Heart left ventricle (tissue), 16 donors: ENCODE data around the gene FANCI. TPM values are rescaled to one million over a fixed set of nuclear protein-coding genes. Genes with fewer than 3 reads are reported as not detected.

Source experiments
- ATAC-seq, 4 donors: fragments of 200-7000 bp; cut with Tn5 transposase; one replicate each; pipeline ENCODE4 v1.9.1; 2020 to 2022; ENCODE audit warnings: moderate library complexity in 4 of 4, mild to moderate bottlenecking in 3 of 4, moderate number of reproducible peaks in 1 of 4
- DNase-seq, 5 donors: peaks; one replicate each; pipeline ENCODE4 v3.0.0-alpha.2; 2020
- H3K27ac ChIP-seq, 12 donors: fragments of 200-600 bp; sonication (generic) in 4 of 12; one replicate each; pipeline versions ENCODE4 v1.5.0 to v1.8.0; 2016 to 2022; ENCODE audit warnings: mild to moderate bottlenecking in 2 of 12
- H3K27me3 ChIP-seq, 9 donors: fragments of 200-600 bp; sonication (generic) in 2 of 9; one replicate each; pipeline versions ENCODE4 v1.5.1 to v1.8.0; 2016 to 2022; ENCODE audit warnings: mild to moderate bottlenecking in 3 of 9
- H3K36me3 ChIP-seq, 9 donors: fragments of 200-600 bp; sonication (generic) in 2 of 9; one replicate each; pipeline versions ENCODE4 v1.5.0 to v1.8.0; 2018 to 2022; ENCODE audit warnings: mild to moderate bottlenecking in 2 of 9
- H3K4me1 ChIP-seq, 12 donors: fragments of 200-600 bp; sonication (generic) in 4 of 12; one replicate each; pipeline versions ENCODE4 v1.5.0 to v1.8.0; 2016 to 2022; ENCODE audit warnings: mild to moderate bottlenecking in 3 of 12
- H3K4me3 ChIP-seq, 12 donors: fragments of 200-600 bp; sonication (generic) in 4 of 12; one replicate each; pipeline versions ENCODE4 v1.5.0 to v1.8.0; 2017 to 2022; ENCODE audit warnings: mild to moderate bottlenecking in 9 of 12, moderate library complexity in 4 of 12
- H3K9me3 ChIP-seq, 12 donors: fragments of 200-600 bp; sonication (generic) in 4 of 12; one replicate each; pipeline versions ENCODE4 v1.5.0 to v1.8.0; 2016 to 2022; ENCODE audit warnings: mild to moderate bottlenecking in 1 of 12
- CTCF ChIP-seq, 12 donors: fragments of 200-600 bp; sonication (generic) in 4 of 12; IDR thresholded peaks; one replicate each; pipeline versions ENCODE4 v1.5.0 to v1.8.0; 2018 to 2022; ENCODE audit warnings: antibody characterized with exemption in 12 of 12, mild to moderate bottlenecking in 5 of 12
- POLR2A ChIP-seq, 2 donors: fragments of 450-650 bp; IDR thresholded peaks; one replicate each; pipeline ENCODE4 v1.6.1; 2017; ENCODE audit warnings: antibody characterized with exemption in 2 of 2, mild to moderate bottlenecking in 2 of 2, moderate library complexity in 2 of 2
- WGBS, 4 donors: extraction: QIAGEN DNeasy Blood & Tissue Kit in 2 of 4; methylation state at CpG; one replicate each; pipeline versions ENCODE4 v1.1.5 to v1.1.7; 2013 to 2018; 5-methylcytosine and 5-hydroxymethylcytosine counted together
- intact Hi-C, 10 donors: fragments of 100-400 bp; cut with DNase I; formaldehyde crosslinking; loops; one replicate each; pipeline versions ENCODE4 v1.11.1 to v1.14.2; 2022
- polyA plus RNA-seq, 2 donors: library from polyadenylated mRNA; stranded (reverse); fragments of 200-250 nt; gene quantifications; one replicate each; pipeline ENCODE4 v1.2.3, GENCODE V29; 2013
- total RNA-seq, 9 donors: library from RNA; depleted of rRNA in 2 of 9; stranded (reverse); fragments of >200 nt in 2 of 9; fragmentation: NEBNext Ultra II Directional in 3 of 9; extraction: Animal tissue kit (Norgen Biotek cat#: 25700) in 3 of 9; gene quantifications; one replicate each; pipeline versions ENCODE4 v1.1.0 to v1.2.4, GENCODE V29; 2016 to 2023
- donor health status: ischemic (EF 13 %, LVEDD 7.1; RV severe dilation, severe dysfunction).
- donor health status: healthy with polysubstance abuse.
- donor health status: DM: no; HTN: yes; CAD: no.
- donor health status: DM: no; HTN: no; CAD: no.
- donor health status: ischemic (EF 25% LVEDD 6.9; RV normal size, moderate dysfunction).
- donor health status: ischemic (EF 25% LVEDD 5.7; RV mildly dilated, moderate dysfunction).
- donor health status: healthy.
- donor health status: DM: yes; HTN: yes; CAD: no.
- donor health status: ischemic (EF 35%, LVEDD 5.7; RV mildly dilated, moderate dysfunction).
- donor health status: nonischemic (EF 11% LVEDD 7.7; RV severe dilation, severe dysfunction).
- donor health status: DM: yes; HTN: yes; CAD: no.
- donor health status: PGD.
- donor health status: ischemic (EF 29% LVEDD 5.4; RV normal size, mild dysfunction).
- donor health status: nonischemic (EF 23%, LVEDD 6.1; RV moderate dilation, normal function).

FANCI gene
- total and polyA plus RNA-seq, 11 donors, result 0.42 to 10.3 (median 1.9) TPM

GRCh38 chr15:89346516-89347231, 102.9 kb downstream of the FANCI start:
- peak in 3 of 4 donors; percentile 32 to 76 (median 43) for ATAC-seq
- Histone ChIP-seq H3K27me3 (peaks cover 0 to 21% (median 0%) of the 10 kb centered on the region in 9 donors), H3K4me3 (no peak overlapping the region), H3K36me3 (no peaks in the 10 kb centered on the region), H3K9me3 (no peaks in the 10 kb centered on the region), H3K4me1 (no peaks in the 10 kb centered on the region), H3K27ac (no peak overlapping the region)
- 35 to 39% (median 38%) methylated on average over 6 to 10 of the region's 10 CpGs for WGBS, 4 donors
- DNase-seq, result no peak
- intact Hi-C loops, result no loop called here
- no peak for TF ChIP-seq POLR2A (IDR thresholded peaks at IDR 0.05)
- TF ChIP-seq CTCF (IDR thresholded peaks at IDR 0.05), result no peak

GRCh38 chr15:89349206-89349558, 105.4 kb downstream of the FANCI start:
- H3K27me3 ChIP-seq, result peaks cover 0 to 40% (median 10%) of the 10 kb centered on the region in 9 donors
- no peaks in the 10 kb centered on the region for H3K4me1 ChIP-seq
- no peak overlapping the region for H3K27ac ChIP-seq
- no peak for ATAC-seq
- WGBS, 4 donors, result 66 to 79% (median 73%) methylated on average over 4 to 5 of the region's 5 CpGs
- DNase-seq, result no peak
- H3K4me3 ChIP-seq, result no peak overlapping the region
- no peak for TF ChIP-seq CTCF (IDR thresholded peaks at IDR 0.05)
- TF ChIP-seq POLR2A (IDR thresholded peaks at IDR 0.05), result no peak
- H3K36me3 ChIP-seq, result no peaks in the 10 kb centered on the region
- intact Hi-C loops, result no loop called here
- no peaks in the 10 kb centered on the region for H3K9me3 ChIP-seq

GRCh38 chr15:89352476-89352875, 108.7 kb downstream of the FANCI start:
- no peak for TF ChIP-seq CTCF (IDR thresholded peaks at IDR 0.05)
- no peak for TF ChIP-seq POLR2A (IDR thresholded peaks at IDR 0.05)
- H3K4me1 ChIP-seq, result no peaks in the 10 kb centered on the region
- ATAC-seq, result no peak
- intact Hi-C loops, result loop anchor here in 4 of 10 donors (10.0 kb wide), 2 partner anchors 202 to 212 kb away; no protein-coding TSS in a partner anchor
- no peak for DNase-seq
- H3K27ac ChIP-seq, result no peak overlapping the region
- H3K9me3 ChIP-seq, result no peaks in the 10 kb centered on the region
- H3K27me3 ChIP-seq, result peaks cover 2 to 68% (median 36%) of the 10 kb centered on the region in 9 donors
- no peak overlapping the region for H3K4me3 ChIP-seq
- WGBS, 4 donors, result 58 to 70% (median 62%) methylated on average over 1 to 4 of the region's 4 CpGs
- H3K36me3 ChIP-seq, result no peaks in the 10 kb centered on the region

DNA sequence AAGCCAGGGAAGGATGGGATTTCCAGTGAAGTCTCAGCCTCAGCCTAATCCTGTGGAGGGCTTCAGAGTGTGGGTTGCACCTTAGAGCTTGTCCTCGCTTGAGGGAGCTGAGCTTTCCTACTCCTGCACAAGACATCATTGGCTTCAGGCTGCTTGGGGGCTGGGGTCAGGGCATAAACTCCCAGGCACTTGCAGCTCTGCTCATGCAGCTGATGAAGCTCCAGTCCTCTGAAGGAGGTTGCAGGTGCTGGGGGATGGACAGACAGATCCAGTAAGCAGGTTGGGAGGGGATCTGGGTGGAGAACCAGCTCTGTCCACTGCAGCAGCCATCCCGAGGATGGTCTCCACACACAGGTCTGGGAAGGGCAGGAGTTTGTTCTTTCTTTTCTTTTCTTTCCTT, 110.2 kb downstream of the FANCI start:
- 57 to 74% (median 62%) methylated on average over 2 of the region's 2 CpGs for WGBS, 4 donors
- TF ChIP-seq POLR2A (IDR thresholded peaks at IDR 0.05) (no peak), CTCF (IDR thresholded peaks at IDR 0.05) (no peak)
- H3K27me3 ChIP-seq, result peaks cover 3 to 81% (median 47%) of the 10 kb centered on the region in 9 donors
- H3K36me3 ChIP-seq, result no peaks in the 10 kb centered on the region
- peaks cover 0 to 8% (median 4%) of the 10 kb centered on the region in 12 donors for H3K4me1 ChIP-seq
- no peaks in the 10 kb centered on the region for H3K9me3 ChIP-seq
- H3K27ac ChIP-seq, result no peak overlapping the region
- DNase-seq (no peak), ATAC-seq (no peak)
- intact Hi-C loops, result loop anchor here in 4 of 10 donors (10.0 kb wide), 2 partner anchors 201 to 211 kb away; no protein-coding TSS in a partner anchor
- no peak overlapping the region for H3K4me3 ChIP-seq
